ENCODE results near the gene ATP5F1C.
A peak's percentile ranks its signal among the peaks of the same experiment; 100 is the strongest.
"Not testable (repeated sequence)": the region's sequence is repeated elsewhere in the genome, so short reads cannot be mapped to it uniquely, and the experiment has no call there.

ATP5F1C gene

GRCh38 chr10:7797582-7797981 lies 9.6 kb downstream of the ATP5F1C start:
- no peak for FAIRE-seq
- no peak for DNase-seq (ENCODE audit: insufficient read length)
- TF ChIP-seq POLR2A (IDR thresholded peaks at IDR 0.05; ENCODE audit: low read depth, low read length) (no peak), TAF1 (IDR thresholded peaks at IDR 0.05; ENCODE audit: borderline replicate concordance, low read depth, low read length) (no peak), POLR2AphosphoS5 (IDR thresholded peaks at IDR 0.05; ENCODE audit: low read depth, low read length) (no peak)

GRCh38 chr10:7802606-7803005 lies 14.6 kb downstream of the ATP5F1C start:
- TF ChIP-seq POLR2A (IDR thresholded peaks at IDR 0.05; ENCODE audit: low read depth, low read length), result no peak
- no peak for TF ChIP-seq POLR2AphosphoS5 (IDR thresholded peaks at IDR 0.05; ENCODE audit: low read depth, low read length)
- TF ChIP-seq TAF1 (IDR thresholded peaks at IDR 0.05; ENCODE audit: borderline replicate concordance, low read depth, low read length), result no peak
- no peak for DNase-seq (ENCODE audit: insufficient read length)
- FAIRE-seq, result no peak

GRCh38 chr10:7804216-7804615 lies 16.2 kb downstream of the ATP5F1C start:
- DNase-seq (ENCODE audit: insufficient read length) (no peak), FAIRE-seq (no peak)
- TF ChIP-seq POLR2AphosphoS5 (IDR thresholded peaks at IDR 0.05; ENCODE audit: low read depth, low read length), result no peak
- TF ChIP-seq TAF1 (IDR thresholded peaks at IDR 0.05; ENCODE audit: borderline replicate concordance, low read depth, low read length), result no peak
- no peak for TF ChIP-seq POLR2A (IDR thresholded peaks at IDR 0.05; ENCODE audit: low read depth, low read length)

DNA sequence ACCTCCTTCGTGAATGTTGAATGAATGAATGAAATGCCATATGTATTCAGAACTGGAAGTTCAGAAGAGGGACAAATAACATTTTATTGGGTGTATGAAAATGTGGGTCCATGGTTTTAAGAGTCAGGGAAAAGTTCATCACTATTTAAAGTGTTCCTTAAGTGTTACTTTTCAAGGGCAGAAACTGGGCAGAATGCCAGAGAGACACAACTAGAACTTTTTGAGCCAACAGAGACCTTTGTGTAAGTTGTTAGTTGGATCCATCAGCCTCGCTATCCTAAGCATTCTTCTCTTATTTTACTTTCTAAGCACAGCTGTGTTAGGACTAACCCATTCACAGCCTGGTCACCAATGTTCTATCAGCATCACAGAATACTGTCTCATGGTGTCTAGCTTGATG lies 16.8 kb downstream of the ATP5F1C start:
- DNase-seq (ENCODE audit: insufficient read length) (no peak), FAIRE-seq (no peak)
- TF ChIP-seq POLR2AphosphoS5 (IDR thresholded peaks at IDR 0.05; ENCODE audit: low read depth, low read length) (no peak), POLR2A (IDR thresholded peaks at IDR 0.05; ENCODE audit: low read depth, low read length) (no peak), TAF1 (IDR thresholded peaks at IDR 0.05; ENCODE audit: borderline replicate concordance, low read depth, low read length) (no peak)

DNA sequence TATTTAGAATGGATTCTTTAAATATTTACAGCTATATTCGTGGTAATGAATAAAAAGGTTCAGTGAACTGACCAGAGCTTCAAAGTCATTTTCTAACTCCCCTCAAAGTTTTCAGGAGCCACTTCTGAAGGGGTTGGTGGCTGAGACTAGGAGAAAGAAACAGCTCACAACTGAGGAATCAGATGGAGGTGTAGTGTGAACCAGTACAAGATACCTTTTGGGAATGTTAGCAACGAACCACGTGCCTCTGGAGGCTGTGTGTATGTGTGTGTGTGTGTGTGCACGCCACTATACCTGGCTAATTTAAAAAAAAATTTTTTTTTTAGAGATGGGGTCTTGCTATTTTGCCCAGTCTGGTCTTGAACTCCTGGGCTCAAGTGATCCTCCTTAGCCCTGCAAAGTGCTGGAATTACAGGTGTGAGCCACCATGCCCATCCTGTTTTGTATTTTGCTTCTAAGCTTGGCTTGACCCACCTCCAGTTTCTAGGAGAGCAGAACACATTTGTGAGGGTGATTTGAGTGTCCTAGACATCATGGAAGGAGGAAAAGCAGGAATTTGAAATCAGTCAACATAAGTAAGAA lies 20.8 kb downstream of the ATP5F1C start:
- TF ChIP-seq POLR2AphosphoS5 (IDR thresholded peaks at IDR 0.05; ENCODE audit: low read depth, low read length), result no peak
- no peak for TF ChIP-seq TAF1 (IDR thresholded peaks at IDR 0.05; ENCODE audit: borderline replicate concordance, low read depth, low read length)
- TF ChIP-seq POLR2A (IDR thresholded peaks at IDR 0.05; ENCODE audit: low read depth, low read length), result no peak
- DNase-seq (ENCODE audit: insufficient read length) (no peak), FAIRE-seq (no peak)

DNA sequence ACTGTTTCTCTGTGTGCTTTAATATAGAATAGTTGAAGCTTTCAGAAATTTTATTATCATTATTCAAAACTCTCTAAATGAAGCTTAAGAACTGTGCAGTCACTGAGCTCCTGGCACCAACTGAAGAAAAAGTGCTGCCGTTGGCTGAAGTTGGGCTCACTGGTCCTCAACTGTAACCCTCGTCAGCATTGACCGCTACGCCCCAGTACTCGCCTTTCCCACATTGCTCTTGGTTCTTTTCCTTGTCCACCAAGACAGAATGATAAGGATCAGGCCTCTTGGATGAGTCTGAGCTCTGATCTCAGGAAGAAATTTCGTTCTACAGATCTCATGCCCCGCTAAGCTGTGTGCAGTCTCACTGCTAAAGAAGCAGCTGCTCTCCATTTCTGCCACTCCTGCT lies 22.5 kb downstream of the ATP5F1C start:
- DNase-seq (ENCODE audit: insufficient read length) (no peak), FAIRE-seq (no peak)
- TF ChIP-seq TAF1 (IDR thresholded peaks at IDR 0.05; ENCODE audit: borderline replicate concordance, low read depth, low read length), result no peak
- TF ChIP-seq POLR2A (IDR thresholded peaks at IDR 0.05; ENCODE audit: low read depth, low read length), result no peak
- TF ChIP-seq POLR2AphosphoS5 (IDR thresholded peaks at IDR 0.05; ENCODE audit: low read depth, low read length), result no peak

DNA sequence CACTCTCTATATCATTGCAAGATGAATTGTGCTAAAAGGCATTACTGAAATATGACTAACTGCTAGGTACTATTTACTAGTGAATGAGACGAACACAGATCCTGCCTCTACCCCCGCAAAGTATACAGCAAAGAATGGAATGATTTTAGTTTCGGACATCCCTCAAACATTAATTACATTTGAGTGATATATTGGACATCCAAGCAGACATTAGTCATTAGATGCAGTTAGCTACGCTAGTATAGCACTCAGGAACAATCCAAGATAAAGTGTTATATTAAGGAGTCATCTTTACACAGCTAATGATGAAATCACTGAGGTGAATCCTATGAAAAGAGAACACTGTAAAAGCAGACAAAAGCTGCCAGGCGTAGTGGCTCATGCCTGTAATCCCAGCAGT lies 23.0 kb downstream of the ATP5F1C start:
- no peak for TF ChIP-seq POLR2A (IDR thresholded peaks at IDR 0.05; ENCODE audit: low read depth, low read length)
- TF ChIP-seq TAF1 (IDR thresholded peaks at IDR 0.05; ENCODE audit: borderline replicate concordance, low read depth, low read length), result no peak
- no peak for TF ChIP-seq POLR2AphosphoS5 (IDR thresholded peaks at IDR 0.05; ENCODE audit: low read depth, low read length)
- FAIRE-seq, result no peak
- no peak for DNase-seq (ENCODE audit: insufficient read length)

GRCh38 chr10:7811743-7812142 lies 23.8 kb downstream of the ATP5F1C start:
- not testable (repeated sequence) for DNase-seq (ENCODE audit: insufficient read length)

DNA sequence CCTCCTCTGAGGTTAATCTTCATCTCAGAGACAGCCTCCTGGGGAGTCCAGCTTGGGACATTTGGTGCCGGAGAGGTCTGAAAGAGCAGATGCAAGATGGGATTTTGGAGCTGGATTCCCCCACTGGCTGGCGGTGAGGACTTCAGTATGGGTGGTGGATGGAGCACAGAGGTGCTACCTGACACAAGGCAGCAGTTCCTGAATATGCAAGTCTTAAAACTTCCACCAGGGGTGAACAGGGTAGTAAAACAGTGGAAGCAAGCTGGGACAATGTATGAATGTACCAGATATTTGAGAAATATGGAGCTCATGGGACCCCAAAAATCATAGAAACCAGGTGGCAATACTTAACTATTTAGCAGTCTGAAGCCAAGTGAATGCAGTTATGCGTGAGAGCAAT lies 25.5 kb downstream of the ATP5F1C start:
- TF ChIP-seq TAF1 (IDR thresholded peaks at IDR 0.05; ENCODE audit: borderline replicate concordance, low read depth, low read length) (no peak), POLR2AphosphoS5 (IDR thresholded peaks at IDR 0.05; ENCODE audit: low read depth, low read length) (no peak), POLR2A (IDR thresholded peaks at IDR 0.05; ENCODE audit: low read depth, low read length) (no peak)
- DNase-seq (ENCODE audit: insufficient read length) (no peak), FAIRE-seq (no peak)

More at GRCh38 chr10:7811743-7812142, 23.8 kb downstream of the ATP5F1C start:
- not testable (repeated sequence) for FAIRE-seq

DNA sequence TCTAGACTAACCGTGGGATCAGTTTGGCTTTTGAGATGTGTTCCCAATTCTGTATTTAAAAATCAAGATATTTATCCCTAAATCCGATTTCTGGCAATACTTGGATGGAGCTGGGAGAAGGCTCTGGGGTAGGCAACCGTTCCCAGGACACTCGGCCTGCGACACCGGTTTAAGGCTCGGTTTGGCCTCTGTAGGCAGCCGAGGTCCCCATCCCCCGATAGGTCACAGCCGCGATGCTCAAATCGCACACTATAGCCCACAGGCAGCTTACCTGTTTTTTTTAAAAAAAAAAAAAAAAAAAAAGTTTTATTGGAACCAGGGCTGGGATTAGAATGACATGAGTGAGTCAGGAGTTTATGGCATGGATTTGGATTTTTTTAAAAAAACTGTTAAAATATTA lies 29.6 kb downstream of the ATP5F1C start:
- DNase-seq (ENCODE audit: insufficient read length) (no peak), FAIRE-seq (no peak)
- TF ChIP-seq POLR2A (IDR thresholded peaks at IDR 0.05; ENCODE audit: low read depth, low read length) (no peak), TAF1 (IDR thresholded peaks at IDR 0.05; ENCODE audit: borderline replicate concordance, low read depth, low read length) (no peak), POLR2AphosphoS5 (IDR thresholded peaks at IDR 0.05; ENCODE audit: low read depth, low read length) (no peak)

DNA sequence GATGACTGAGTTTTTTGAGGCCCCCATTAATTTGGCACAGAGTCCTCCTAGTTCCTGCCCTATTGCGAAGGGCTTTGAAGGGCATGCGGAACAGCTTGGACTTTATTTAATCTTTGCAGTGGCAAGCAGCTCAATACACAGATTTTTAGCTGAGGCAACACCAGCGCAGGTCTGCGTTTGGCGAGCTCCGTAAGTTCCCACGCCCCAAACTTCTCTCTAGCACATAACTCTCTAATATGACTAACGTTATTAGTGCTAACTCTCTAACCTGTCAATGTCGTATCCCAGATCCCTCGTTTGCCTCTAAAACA lies 30.0 kb downstream of the ATP5F1C start:
- no peak for TF ChIP-seq TAF1 (IDR thresholded peaks at IDR 0.05; ENCODE audit: borderline replicate concordance, low read depth, low read length)
- TF ChIP-seq POLR2AphosphoS5 (IDR thresholded peaks at IDR 0.05; ENCODE audit: low read depth, low read length), result no peak
- no peak for TF ChIP-seq POLR2A (IDR thresholded peaks at IDR 0.05; ENCODE audit: low read depth, low read length)
- no peak for DNase-seq (ENCODE audit: insufficient read length)
- no peak for FAIRE-seq

DNA sequence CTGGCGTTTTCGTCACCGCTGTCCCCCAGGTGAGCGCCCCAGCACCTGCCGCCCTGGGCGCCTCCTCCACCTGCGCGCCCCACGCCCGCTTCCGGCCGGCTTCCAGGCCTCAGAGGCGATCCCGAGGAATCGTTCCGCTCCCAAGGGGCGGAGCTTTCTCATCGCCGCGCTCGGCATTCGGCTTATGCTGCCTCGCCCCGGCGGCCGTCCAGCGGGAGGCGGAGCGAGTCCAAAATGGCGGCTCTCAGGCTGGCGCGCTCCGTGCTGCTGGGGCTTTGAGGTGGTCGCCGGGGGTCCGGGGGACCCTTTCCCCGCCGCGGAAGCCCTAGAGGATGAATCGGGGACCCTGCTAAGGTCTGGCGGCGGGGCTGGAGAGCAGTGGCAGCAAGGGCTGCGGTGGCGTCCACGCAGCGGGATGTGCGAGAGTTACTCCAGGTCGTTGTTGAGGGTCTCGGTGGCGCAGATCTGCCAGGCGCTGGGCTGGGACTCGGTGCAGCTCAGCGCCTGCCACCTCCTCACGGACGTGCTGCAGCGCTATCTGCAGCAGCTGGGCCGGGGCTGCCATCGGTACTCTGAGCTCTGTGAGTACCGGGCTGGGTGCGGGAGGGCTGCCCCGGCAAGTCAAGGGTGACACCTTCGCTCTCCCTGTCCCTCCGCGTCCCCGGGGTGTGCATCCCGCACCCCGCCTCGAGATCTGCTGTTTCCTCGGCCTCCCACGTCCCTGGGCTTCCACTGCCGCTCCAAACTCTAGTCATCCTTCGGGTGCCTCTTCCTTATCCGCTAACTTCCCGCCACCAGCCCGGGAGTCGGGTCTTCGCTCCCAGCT lies 30.5 kb downstream of the ATP5F1C start, which contains the start of gene TAF3:
Gene TAF3 (plus strand): TSS at position 211 of the 826 bp plus-strand sequence. CDS start 205 bp downstream, at position 416.
- TF ChIP-seq POLR2AphosphoS5 (IDR thresholded peaks at IDR 0.05; ENCODE audit: low read depth, low read length) (peak; percentile 93), TAF1 (IDR thresholded peaks at IDR 0.05; ENCODE audit: borderline replicate concordance, low read depth, low read length) (peak; percentile 94), POLR2A (IDR thresholded peaks at IDR 0.05; ENCODE audit: low read depth, low read length) (peak; percentile 91)
- peak; percentile 75 for DNase-seq (ENCODE audit: insufficient read length)
- peak; percentile 97 for FAIRE-seq

Measured in GM12892 (cell line).